Astrocyte (in vitro differentiated cells and primary cell): ENCODE data around the gene FGGY. TPM values are rescaled to one million over a fixed set of nuclear protein-coding genes. Genes with fewer than 3 reads are reported as not detected.
A peak's percentile ranks its signal among the peaks of the same experiment; 100 is the strongest.

ENCODE experiments used
- DNase-seq: peaks from one replicate; pipeline ENCODE4 v3.0.0-alpha.2; 2010; ENCODE audit warnings: low read depth
- FAIRE-seq: peaks from 2 replicates; lab custom pipeline; 2011; peaks lifted over from hg19 to GRCh38; lab: Jason Lieb, UNC
- H2AFZ ChIP-seq: 2 replicates; pipeline ENCODE4 v1.6.0; 2012; ENCODE audit warnings: low read depth, low read length, inconsistent platforms
- H3K27ac ChIP-seq: 2 replicates; pipeline ENCODE4 v1.5.1; 2011; ENCODE audit warnings: low read depth, low read length, inconsistent platforms
- H3K27me3 ChIP-seq: 2 replicates; pipeline ENCODE4 v1.6.0; 2011; ENCODE audit warnings: low read length, inconsistent platforms; ENCODE audit not compliant: insufficient read depth
- H3K36me3 ChIP-seq: 2 replicates; pipeline ENCODE4 v1.5.1; 2011; ENCODE audit warnings: low read length, inconsistent platforms; ENCODE audit not compliant: insufficient read depth
- H3K4me1 ChIP-seq: 2 replicates; pipeline ENCODE4 v1.5.1; 2011; ENCODE audit warnings: low read length, inconsistent platforms; ENCODE audit not compliant: insufficient read depth
- H3K4me2 ChIP-seq: 2 replicates; pipeline ENCODE4 v1.6.0; 2012; ENCODE audit warnings: low read length, inconsistent platforms
- H3K4me3 ChIP-seq: 2 replicates; pipeline ENCODE4 v1.5.1; 2011; ENCODE audit warnings: low read depth, mild to moderate bottlenecking, low read length, inconsistent platforms; ENCODE audit not compliant: insufficient read depth
- H3K79me2 ChIP-seq: 2 replicates; pipeline ENCODE4 v1.6.0; 2012; ENCODE audit warnings: mild to moderate bottlenecking, low read length, inconsistent platforms; ENCODE audit not compliant: insufficient read depth
- H3K9ac ChIP-seq: 2 replicates; pipeline ENCODE4 v1.6.0; 2012; ENCODE audit warnings: mild to moderate bottlenecking, low read length, inconsistent platforms
- H3K9me3 ChIP-seq: 2 replicates; pipeline ENCODE4 v1.5.1; 2012; ENCODE audit warnings: low read depth, mild to moderate bottlenecking, low read length, inconsistent platforms; ENCODE audit not compliant: insufficient read depth
- H4K20me1 ChIP-seq: 2 replicates; pipeline ENCODE4 v1.6.0; 2012; ENCODE audit warnings: low read length, inconsistent platforms; ENCODE audit not compliant: insufficient read depth
- H3K27ac Mint-ChIP-seq: one replicate; pipeline ENCODE4 v1.8.0; 2021; ENCODE audit warnings: mild to moderate bottlenecking, mixed read lengths; ENCODE audit not compliant: unreplicated experiment
- H3K27me3 Mint-ChIP-seq: one replicate; pipeline ENCODE4 v1.8.0; 2021; ENCODE audit warnings: low read depth, mixed read lengths; ENCODE audit not compliant: unreplicated experiment
- H3K36me3 Mint-ChIP-seq: one replicate; pipeline ENCODE4 v1.8.0; 2021; ENCODE audit warnings: low read depth, mixed read lengths; ENCODE audit not compliant: unreplicated experiment
- H3K4me1 Mint-ChIP-seq: one replicate; pipeline ENCODE4 v1.8.0; 2021; ENCODE audit warnings: low read depth, mixed read lengths; ENCODE audit not compliant: unreplicated experiment
- H3K4me3 Mint-ChIP-seq: one replicate; pipeline ENCODE4 v1.8.0; 2021; ENCODE audit warnings: mild to moderate bottlenecking, moderate library complexity, mixed read lengths; ENCODE audit not compliant: unreplicated experiment
- H3K9me3 Mint-ChIP-seq: one replicate; pipeline ENCODE4 v1.8.0; 2021; ENCODE audit warnings: mild to moderate bottlenecking, mixed read lengths; ENCODE audit not compliant: unreplicated experiment
- CTCF ChIP-seq: IDR thresholded peaks from 2 replicates; pipeline ENCODE4 v1.5.1; 2011; ENCODE audit warnings: low read depth, mild to moderate bottlenecking, inconsistent platforms, low read length, moderate library complexity; ENCODE audit not compliant: insufficient read depth
- EZH2 ChIP-seq: IDR thresholded peaks from 2 replicates; pipeline ENCODE4 v1.6.1; 2012; ENCODE audit warnings: mild to moderate bottlenecking, low read length, inconsistent platforms; ENCODE audit not compliant: insufficient read depth
- total RNA-seq: library from RNA; stranded (reverse); gene quantifications from 2 replicates; pipeline ENCODE4 v1.2.1, GENCODE V29; 2021

The FGGY gene
- total RNA-seq, 1 donor from 2014 or later = 6.8 TPM

DNA sequence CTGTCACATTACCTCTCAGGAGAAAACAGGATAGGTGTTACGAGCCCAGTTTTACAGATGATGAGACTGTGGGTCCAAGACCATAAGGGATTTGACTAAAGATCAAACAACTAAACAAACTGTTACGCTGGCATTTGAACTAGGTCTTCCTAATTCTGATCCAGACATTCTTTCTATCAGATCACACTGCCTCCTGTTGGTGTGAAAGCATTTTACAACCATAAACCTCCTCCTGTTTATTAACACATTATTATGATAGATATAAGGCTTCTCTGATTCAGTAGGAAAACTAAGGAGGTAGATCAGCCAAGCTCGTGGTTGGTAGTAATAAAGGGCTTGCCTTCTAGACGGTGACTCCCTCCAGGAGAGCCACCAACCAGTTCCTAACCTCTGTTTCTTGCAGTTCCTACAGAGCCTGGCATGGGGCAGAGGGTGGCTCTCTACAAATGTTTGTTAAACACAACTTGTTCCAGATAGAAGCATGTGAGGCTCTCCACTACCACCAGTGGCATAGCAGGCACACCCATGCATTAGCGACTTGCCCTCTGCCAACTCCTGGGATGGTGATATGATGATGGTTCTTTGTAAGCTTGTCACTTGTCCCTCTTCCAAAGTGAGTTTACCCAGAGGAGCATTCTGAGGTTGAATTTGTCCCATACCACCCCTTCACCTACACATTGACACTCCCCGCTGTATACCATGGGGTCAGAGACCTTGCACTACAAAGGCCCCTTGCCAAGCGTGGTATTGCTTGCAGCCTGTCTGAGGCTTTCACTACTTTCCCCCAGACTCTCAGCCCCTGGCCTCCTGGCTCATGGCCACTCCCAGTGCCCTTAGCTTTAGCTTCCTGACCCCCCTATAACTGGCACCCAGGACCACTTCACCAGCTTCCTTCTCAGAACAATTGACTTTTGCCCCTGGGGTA lies 421.4 kb downstream of the FGGY start:
- H4K20me1 ChIP-seq = no peaks in the 10 kb centered on the region
- no peaks in the 10 kb centered on the region for H3K9me3 ChIP-seq
- Mint-ChIP-seq H3K36me3 (no peaks in the 10 kb centered on the region), H3K9me3 (no peaks in the 10 kb centered on the region), H3K27ac (no peak overlapping the region), H3K4me3 (no peak overlapping the region), H3K27me3 (no peaks in the 10 kb centered on the region), H3K4me1 (peaks cover 4% of the 10 kb centered on the region)
- H3K4me3 ChIP-seq = no peak overlapping the region
- no peak overlapping the region for H3K27ac ChIP-seq
- TF ChIP-seq CTCF (peak; percentile 47), EZH2 (no peak)
- no peak overlapping the region for H3K9ac ChIP-seq
- DNase-seq = no peak
- no peak overlapping the region for H3K4me2 ChIP-seq
- H3K4me1 ChIP-seq = no peaks in the 10 kb centered on the region
- FAIRE-seq = peak; percentile 65
- no peaks in the 10 kb centered on the region for H3K27me3 ChIP-seq
- no peak overlapping the region for H2AFZ ChIP-seq
- H3K36me3 ChIP-seq = no peaks in the 10 kb centered on the region
- H3K79me2 ChIP-seq = no peaks in the 10 kb centered on the region

DNA sequence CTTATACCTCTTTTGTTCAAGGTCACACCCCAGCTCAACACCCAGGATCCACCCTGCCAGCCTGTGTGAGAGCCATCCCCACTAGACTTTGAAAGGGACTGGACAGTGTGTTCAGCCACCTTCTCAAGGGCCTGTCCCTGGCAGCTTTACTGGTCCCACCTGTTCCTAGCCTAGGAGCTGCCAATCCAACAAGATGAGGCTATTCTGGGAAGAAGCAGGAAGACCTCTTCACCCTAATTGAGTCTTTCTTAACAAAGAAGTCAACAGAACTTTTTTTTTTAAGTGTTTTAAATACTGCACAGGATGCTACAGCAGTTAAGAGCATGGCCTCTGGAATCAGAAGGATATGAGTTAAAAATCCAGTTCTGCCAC lies 422.1 kb downstream of the FGGY start:
- Mint-ChIP-seq H3K4me3 (no peak overlapping the region), H3K9me3 (no peaks in the 10 kb centered on the region), H3K4me1 (peaks cover 4% of the 10 kb centered on the region), H3K27me3 (no peaks in the 10 kb centered on the region), H3K27ac (no peak overlapping the region), H3K36me3 (no peaks in the 10 kb centered on the region)
- no peaks in the 10 kb centered on the region for H3K9me3 ChIP-seq
- H2AFZ ChIP-seq = no peak overlapping the region
- no peak overlapping the region for H3K27ac ChIP-seq
- H3K4me2 ChIP-seq = no peak overlapping the region
- no peak overlapping the region for H3K4me3 ChIP-seq
- H3K27me3 ChIP-seq = no peaks in the 10 kb centered on the region
- TF ChIP-seq EZH2 = no peak
- TF ChIP-seq CTCF = no peak
- DNase-seq (no peak), FAIRE-seq (no peak)
- no peaks in the 10 kb centered on the region for H3K79me2 ChIP-seq
- H3K36me3 ChIP-seq = no peaks in the 10 kb centered on the region
- H3K4me1 ChIP-seq = no peaks in the 10 kb centered on the region
- H4K20me1 ChIP-seq = no peaks in the 10 kb centered on the region
- no peak overlapping the region for H3K9ac ChIP-seq
